WTC11 (cell line): ENCODE data around the gene FHOD1.

Experiments used
- CBFB ChIP-seq: sonication (generic); formaldehyde crosslinking; IDR thresholded peaks from 2 replicates; pipeline ENCODE4 v1.8.1; 2022; ENCODE audit warnings: mild to moderate bottlenecking, low read depth, missing genetic modification reagents
- ESRRA ChIP-seq: sonication (generic); formaldehyde crosslinking; IDR thresholded peaks from 2 replicates; pipeline ENCODE4 v1.8.1; 2022; ENCODE audit warnings: mild to moderate bottlenecking, missing genetic modification reagents, borderline replicate concordance
- NFE2L1 ChIP-seq: sonication (generic); formaldehyde crosslinking; IDR thresholded peaks from 2 replicates; pipeline ENCODE4 v1.8.1; 2023; ENCODE audit warnings: missing genetic modification reagents

GRCh38 chr16:67245186-67245585 lies 2.1 kb downstream of the FHOD1 start:
- TF ChIP-seq CBFB (CRISPR knock-in tag), result no peak
- no peak for TF ChIP-seq NFE2L1 (CRISPR knock-in tag)
- no peak for TF ChIP-seq ESRRA (CRISPR knock-in tag)
